ENCODE results near the gene NPEPL1.

DNA sequence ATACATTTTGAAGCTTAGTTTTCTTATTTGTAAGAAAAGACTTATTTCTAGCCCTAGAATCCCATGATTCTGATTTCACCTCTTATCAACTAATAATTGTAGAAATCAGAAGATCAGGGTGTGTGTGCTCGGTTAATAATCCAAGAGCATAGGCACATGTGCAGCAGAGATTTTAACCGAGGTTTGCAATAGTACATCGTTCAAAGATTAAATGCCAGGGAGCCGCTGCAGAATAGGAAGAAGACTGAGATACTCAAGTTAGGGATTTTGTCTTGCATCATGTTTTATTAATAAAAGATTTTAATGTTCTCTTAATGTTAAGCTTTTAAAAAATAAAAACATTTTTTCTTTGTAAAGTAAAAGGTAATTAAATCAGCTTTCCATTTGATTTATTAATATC lies 34.6 kb upstream of the NPEPL1 start:
- TF ChIP-seq, protein P1, sequence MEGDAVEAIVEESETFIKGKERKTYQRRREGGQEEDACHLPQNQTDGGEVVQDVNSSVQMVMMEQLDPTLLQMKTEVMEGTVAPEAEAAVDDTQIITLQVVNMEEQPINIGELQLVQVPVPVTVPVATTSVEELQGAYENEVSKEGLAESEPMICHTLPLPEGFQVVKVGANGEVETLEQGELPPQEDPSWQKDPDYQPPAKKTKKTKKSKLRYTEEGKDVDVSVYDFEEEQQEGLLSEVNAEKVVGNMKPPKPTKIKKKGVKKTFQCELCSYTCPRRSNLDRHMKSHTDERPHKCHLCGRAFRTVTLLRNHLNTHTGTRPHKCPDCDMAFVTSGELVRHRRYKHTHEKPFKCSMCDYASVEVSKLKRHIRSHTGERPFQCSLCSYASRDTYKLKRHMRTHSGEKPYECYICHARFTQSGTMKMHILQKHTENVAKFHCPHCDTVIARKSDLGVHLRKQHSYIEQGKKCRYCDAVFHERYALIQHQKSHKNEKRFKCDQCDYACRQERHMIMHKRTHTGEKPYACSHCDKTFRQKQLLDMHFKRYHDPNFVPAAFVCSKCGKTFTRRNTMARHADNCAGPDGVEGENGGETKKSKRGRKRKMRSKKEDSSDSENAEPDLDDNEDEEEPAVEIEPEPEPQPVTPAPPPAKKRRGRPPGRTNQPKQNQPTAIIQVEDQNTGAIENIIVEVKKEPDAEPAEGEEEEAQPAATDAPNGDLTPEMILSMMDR (IDR thresholded peaks at IDR 0.05), result no peak
- TF ChIP-seq POLR2A (IDR thresholded peaks at IDR 0.05) (no peak), POLR2AphosphoS5 (IDR thresholded peaks at IDR 0.05; ENCODE audit: insufficient read depth in 1 of 2, low read depth in 1 of 2) (no peak)
